HCT116 (cell line): ENCODE data around the gene FBXO31. TPM values are rescaled to one million over a fixed set of nuclear protein-coding genes. Genes with fewer than 3 reads are reported as not detected.
A peak's percentile ranks its signal among the peaks of the same experiment; 100 is the strongest.

ENCODE experiments used
- ATAC-seq: fragments of 200-7000 bp; cut with Tn5 transposase; 2 replicates; pipeline ENCODE4 v1.9.1; 2020; ENCODE audit warnings: mild to moderate bottlenecking, moderate library complexity
- BruUV-seq: library from RNA; stranded (reverse); fragments of 400-500 nt; replicated peaks from 2 replicates; lab custom pipeline; 2021; lab: Mats Ljungman, UMichigan
- CTCF ChIA-PET: fragments of 300-600 bp; sonication (Branson Sonifier 250); formaldehyde crosslinking; loops from one replicate; lab custom pipeline; 2021; ENCODE audit warnings: antibody characterized with exemption; lab: Charles Lee
- POLR2A ChIA-PET: fragments of 300-600, 350-600 bp; sonication (Branson Sonifier 250); formaldehyde crosslinking; loops from one replicate; lab custom pipeline; 2021; ENCODE audit warnings: antibody characterized with exemption; lab: Charles Lee
- RAD21 ChIA-PET, 2 experiments: fragments of 300-600 bp; sonication (Branson Sonifier 250); formaldehyde crosslinking; loops; one replicate each; lab custom pipeline; 2023; ENCODE audit warnings: low total read pairs in 2 of 2; ENCODE audit not compliant: uncharacterized antibody in 2 of 2, unreplicated experiment in 2 of 2, low non-redundant PET in 1 of 2; lab: Charles Lee
- DNase-seq: peaks from one replicate; pipeline ENCODE4 v3.0.0-alpha.2; 2010; ENCODE audit warnings: low read depth, low spot score
- H2AFZ ChIP-seq: fragments of 200-600 bp; shearing (Covaris generic), sonication (generic); 2 replicates; pipeline ENCODE4 v1.6.1; 2017; ENCODE audit warnings: low read depth, mixed run types, mixed read lengths, antibody characterized with exemption, low read length; ENCODE audit not compliant: poor library complexity, severe bottlenecking
- H3K27ac ChIP-seq: 2 replicates; pipeline ENCODE4 v1.5.1; 2012; ENCODE audit warnings: low read depth, low read length
- H3K27me3 ChIP-seq: fragments of 200-600 bp; sonication (generic); 2 replicates; pipeline ENCODE4 v1.6.1; 2016; ENCODE audit warnings: mixed run types, low read length, mixed read lengths; ENCODE audit not compliant: insufficient read depth
- H3K36me3 ChIP-seq, 2 experiments: fragments of 200-500 bp in 1 of 2; fragments of 200-600 bp in 1 of 2; sonication (Bioruptor generic) in 1 of 2; sonication (generic) in 1 of 2; 2 replicates each; pipeline versions ENCODE4 v1.5.1 to v1.6.1; 2014 to 2016; ENCODE audit warnings: low read length in 2 of 2, inconsistent platforms in 1 of 2, mixed read lengths in 1 of 2, mixed run types in 1 of 2; ENCODE audit not compliant: insufficient read depth in 2 of 2, control insufficient read depth in 1 of 2
- H3K4me1 ChIP-seq, 2 experiments: fragments of 200-600 bp in 1 of 2; sonication (generic) in 1 of 2; 2 replicates each; pipeline versions ENCODE4 v1.5.1 to v1.6.1; 2012 to 2017; ENCODE audit warnings: low read length in 2 of 2, inconsistent platforms in 1 of 2, mild to moderate bottlenecking in 1 of 2, mixed read lengths in 1 of 2, mixed run types in 1 of 2, moderate library complexity in 1 of 2; ENCODE audit not compliant: insufficient read depth in 2 of 2, control insufficient read depth in 1 of 2
- H3K4me2 ChIP-seq: fragments of 200-600 bp; sonication (generic); 2 replicates; pipeline ENCODE4 v1.6.1; 2017; ENCODE audit warnings: mixed run types, low read length, mixed read lengths
- H3K4me3 ChIP-seq, 2 experiments: fragments of 200-600 bp in 1 of 2; sonication (generic) in 1 of 2; replicated peaks in 1 of 2; 2 replicates each; pipeline ENCODE4 v1.5.1; 2011 to 2016; ENCODE audit warnings: low read length in 2 of 2, control low read depth in 1 of 2, low read depth in 1 of 2, mild to moderate bottlenecking in 1 of 2, mixed read lengths in 1 of 2, mixed run types in 1 of 2
- H3K79me2 ChIP-seq: fragments of 200-600 bp; sonication (generic); 2 replicates; pipeline ENCODE4 v1.6.1; 2017; ENCODE audit warnings: mild to moderate bottlenecking, mixed run types, low read length, moderate library complexity, mixed read lengths; ENCODE audit not compliant: insufficient read depth
- H3K9ac ChIP-seq: fragments of 200-600 bp; sonication (generic); 2 replicates; pipeline ENCODE4 v1.6.1; 2016; ENCODE audit warnings: low read length, mixed read lengths
- H3K9me2 ChIP-seq: fragments of 200-600 bp; sonication (generic), shearing (Covaris generic); 2 replicates; pipeline ENCODE4 v1.6.1; 2017; ENCODE audit warnings: mixed run types, mild to moderate bottlenecking, moderate library complexity; ENCODE audit not compliant: insufficient read depth
- H3K9me3 ChIP-seq, 2 experiments: fragments of 200-500 bp in 1 of 2; fragments of 200-600 bp in 1 of 2; sonication (Bioruptor generic) in 1 of 2; sonication (generic) in 1 of 2; 2 replicates each; pipeline ENCODE4 v1.6.1; 2014 to 2017; ENCODE audit warnings: low read length in 2 of 2, mixed read lengths in 2 of 2, inconsistent platforms in 1 of 2, low read depth in 1 of 2, mild to moderate bottlenecking in 1 of 2, mixed run types in 1 of 2, moderate library complexity in 1 of 2; ENCODE audit not compliant: control insufficient read depth in 1 of 2, insufficient read depth in 1 of 2
- H4K20me1 ChIP-seq: fragments of 200-600 bp; sonication (generic), shearing (Covaris generic); 2 replicates; pipeline ENCODE4 v1.6.1; 2017; ENCODE audit warnings: mixed run types, mild to moderate bottlenecking, moderate library complexity; ENCODE audit not compliant: insufficient read depth
- CEBPB ChIP-seq: IDR thresholded peaks from 2 replicates; pipeline ENCODE4 v1.6.1; 2012; ENCODE audit warnings: low read depth
- ELF1 ChIP-seq: IDR thresholded peaks from 2 replicates; pipeline ENCODE4 v1.6.1; 2012; ENCODE audit warnings: low read depth, borderline replicate concordance
- EZH2 ChIP-seq: fragments of 200-600 bp; sonication (generic); IDR thresholded peaks from 2 replicates; pipeline ENCODE4 v1.6.1; 2017; ENCODE audit warnings: antibody characterized with exemption, mixed run types
- EZH2phosphoT487 ChIP-seq: fragments of 200-600 bp; IDR thresholded peaks from 2 replicates; pipeline ENCODE4 v1.6.1; 2018; ENCODE audit warnings: antibody characterized with exemption, borderline replicate concordance
- JUND ChIP-seq: IDR thresholded peaks from 2 replicates; pipeline ENCODE4 v1.6.1; 2012
- POLR2AphosphoS5 ChIP-seq: IDR thresholded peaks from 2 replicates; pipeline ENCODE4 v1.6.1; 2011; ENCODE audit warnings: mild to moderate bottlenecking, low read depth, low read length, moderate library complexity
- RAD21 ChIP-seq: IDR thresholded peaks from 2 replicates; pipeline ENCODE4 v1.6.1; 2012; ENCODE audit warnings: low read depth, mild to moderate bottlenecking
- SIN3A ChIP-seq: IDR thresholded peaks from 2 replicates; pipeline ENCODE4 v1.6.1; 2012; ENCODE audit warnings: low read depth
- SP1 ChIP-seq: IDR thresholded peaks from 2 replicates; pipeline ENCODE4 v1.6.1; 2012; ENCODE audit warnings: low read depth
- SRF ChIP-seq: IDR thresholded peaks from 2 replicates; pipeline ENCODE4 v1.6.1; 2012; ENCODE audit warnings: low read depth
- TCF7L2 ChIP-seq: IDR thresholded peaks from 2 replicates; pipeline ENCODE4 v1.7.0; 2011; ENCODE audit warnings: borderline replicate concordance, inconsistent platforms; ENCODE audit not compliant: insufficient read depth, insufficient read length; ENCODE audit errors: extremely low read depth
- YY1 ChIP-seq: IDR thresholded peaks from 2 replicates; pipeline ENCODE4 v1.6.1; 2011; ENCODE audit warnings: low read length, low read depth, moderate library complexity, mild to moderate bottlenecking; ENCODE audit not compliant: insufficient replicate concordance; ENCODE audit errors: extremely low read depth
- ZNF274 ChIP-seq: fragments of 200-500 bp; sonication (Bioruptor generic); IDR thresholded peaks from 2 replicates; pipeline ENCODE4 v1.6.1; 2014; ENCODE audit warnings: mild to moderate bottlenecking, low read depth, low read length, inconsistent platforms
- intact Hi-C: fragments of 100-400 bp; cut with micrococcal nuclease; formaldehyde crosslinking; loops from 2 replicates; pipeline ENCODE4 v1.10.0; 2022
- total RNA-seq: library from RNA; stranded (reverse); gene quantifications from one replicate; pipeline ENCODE4 v1.2.1, GENCODE V29; 2021; ENCODE audit not compliant: unreplicated experiment
- TF ChIP-seq, protein P1 (sequence below): IDR thresholded peaks from 2 replicates; pipeline ENCODE4 v1.6.1; 2012
- TF ChIP-seq, protein P2 (sequence below): IDR thresholded peaks from 2 replicates; pipeline ENCODE4 v1.6.1; 2012; ENCODE audit warnings: low read depth
- TF ChIP-seq, protein P3 (sequence below), 3 experiments: fragments of 200-600 bp in 1 of 3; sonication (generic) in 1 of 3; IDR thresholded peaks in 2 of 3; conservative IDR thresholded peaks in 1 of 3; 2 replicates each; pipeline ENCODE4 v1.5.1; 2012 to 2017; ENCODE audit warnings: low read depth in 2 of 3, low read length in 2 of 3, antibody characterized with exemption in 1 of 3, borderline replicate concordance in 1 of 3, control low read depth in 1 of 3, mild to moderate bottlenecking in 1 of 3, mixed read lengths in 1 of 3, mixed run types in 1 of 3, moderate library complexity in 1 of 3; ENCODE audit not compliant: insufficient read depth in 1 of 3

Gene FBXO31
- total RNA-seq, 1 experiment from 2014 or later = 52.1 TPM

- TF ChIP-seq ZNF274 (no peak), YY1 (peak; percentile 78), EZH2 (no peak), POLR2AphosphoS5 (peak; percentile 52)
- TF ChIP-seq, protein P1, sequence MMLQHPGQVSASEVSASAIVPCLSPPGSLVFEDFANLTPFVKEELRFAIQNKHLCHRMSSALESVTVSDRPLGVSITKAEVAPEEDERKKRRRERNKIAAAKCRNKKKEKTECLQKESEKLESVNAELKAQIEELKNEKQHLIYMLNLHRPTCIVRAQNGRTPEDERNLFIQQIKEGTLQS = no peak
- TF ChIP-seq, protein P2, sequence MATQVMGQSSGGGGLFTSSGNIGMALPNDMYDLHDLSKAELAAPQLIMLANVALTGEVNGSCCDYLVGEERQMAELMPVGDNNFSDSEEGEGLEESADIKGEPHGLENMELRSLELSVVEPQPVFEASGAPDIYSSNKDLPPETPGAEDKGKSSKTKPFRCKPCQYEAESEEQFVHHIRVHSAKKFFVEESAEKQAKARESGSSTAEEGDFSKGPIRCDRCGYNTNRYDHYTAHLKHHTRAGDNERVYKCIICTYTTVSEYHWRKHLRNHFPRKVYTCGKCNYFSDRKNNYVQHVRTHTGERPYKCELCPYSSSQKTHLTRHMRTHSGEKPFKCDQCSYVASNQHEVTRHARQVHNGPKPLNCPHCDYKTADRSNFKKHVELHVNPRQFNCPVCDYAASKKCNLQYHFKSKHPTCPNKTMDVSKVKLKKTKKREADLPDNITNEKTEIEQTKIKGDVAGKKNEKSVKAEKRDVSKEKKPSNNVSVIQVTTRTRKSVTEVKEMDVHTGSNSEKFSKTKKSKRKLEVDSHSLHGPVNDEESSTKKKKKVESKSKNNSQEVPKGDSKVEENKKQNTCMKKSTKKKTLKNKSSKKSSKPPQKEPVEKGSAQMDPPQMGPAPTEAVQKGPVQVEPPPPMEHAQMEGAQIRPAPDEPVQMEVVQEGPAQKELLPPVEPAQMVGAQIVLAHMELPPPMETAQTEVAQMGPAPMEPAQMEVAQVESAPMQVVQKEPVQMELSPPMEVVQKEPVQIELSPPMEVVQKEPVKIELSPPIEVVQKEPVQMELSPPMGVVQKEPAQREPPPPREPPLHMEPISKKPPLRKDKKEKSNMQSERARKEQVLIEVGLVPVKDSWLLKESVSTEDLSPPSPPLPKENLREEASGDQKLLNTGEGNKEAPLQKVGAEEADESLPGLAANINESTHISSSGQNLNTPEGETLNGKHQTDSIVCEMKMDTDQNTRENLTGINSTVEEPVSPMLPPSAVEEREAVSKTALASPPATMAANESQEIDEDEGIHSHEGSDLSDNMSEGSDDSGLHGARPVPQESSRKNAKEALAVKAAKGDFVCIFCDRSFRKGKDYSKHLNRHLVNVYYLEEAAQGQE = no peak
- TF ChIP-seq, protein P3, sequence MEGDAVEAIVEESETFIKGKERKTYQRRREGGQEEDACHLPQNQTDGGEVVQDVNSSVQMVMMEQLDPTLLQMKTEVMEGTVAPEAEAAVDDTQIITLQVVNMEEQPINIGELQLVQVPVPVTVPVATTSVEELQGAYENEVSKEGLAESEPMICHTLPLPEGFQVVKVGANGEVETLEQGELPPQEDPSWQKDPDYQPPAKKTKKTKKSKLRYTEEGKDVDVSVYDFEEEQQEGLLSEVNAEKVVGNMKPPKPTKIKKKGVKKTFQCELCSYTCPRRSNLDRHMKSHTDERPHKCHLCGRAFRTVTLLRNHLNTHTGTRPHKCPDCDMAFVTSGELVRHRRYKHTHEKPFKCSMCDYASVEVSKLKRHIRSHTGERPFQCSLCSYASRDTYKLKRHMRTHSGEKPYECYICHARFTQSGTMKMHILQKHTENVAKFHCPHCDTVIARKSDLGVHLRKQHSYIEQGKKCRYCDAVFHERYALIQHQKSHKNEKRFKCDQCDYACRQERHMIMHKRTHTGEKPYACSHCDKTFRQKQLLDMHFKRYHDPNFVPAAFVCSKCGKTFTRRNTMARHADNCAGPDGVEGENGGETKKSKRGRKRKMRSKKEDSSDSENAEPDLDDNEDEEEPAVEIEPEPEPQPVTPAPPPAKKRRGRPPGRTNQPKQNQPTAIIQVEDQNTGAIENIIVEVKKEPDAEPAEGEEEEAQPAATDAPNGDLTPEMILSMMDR (IDR thresholded peaks at IDR 0.05 in 2 of 3, conservative IDR thresholded peaks at IDR 0.05 in 1 of 3; ENCODE audit: borderline replicate concordance in 1 of 3, insufficient read depth in 1 of 3, low read depth in 2 of 3, low read length in 2 of 3) = no peak
Measured at GRCh38 chr16:87295259-87295658, 88.3 kb downstream of the FBXO31 start (continued).

GRCh38 chr16:87293990-87294389 is 89.6 kb downstream of the FBXO31 start:
- Histone ChIP-seq H3K4me1 (peaks cover 4 to 10% of the 10 kb centered on the region in 2 experiments; a peak in 3 of 4 replicates), H3K36me3 (no peaks in the 10 kb centered on the region), H3K27ac (no peak overlapping the region), H3K79me2 (no peaks in the 10 kb centered on the region), H3K27me3 (no peaks in the 10 kb centered on the region), H3K4me3 (no peak overlapping the region), H2AFZ (no peak overlapping the region), H3K4me2 (no peak overlapping the region), H3K9me3 (peaks cover 0 to 5% of the 10 kb centered on the region in 2 experiments; a peak in 1 of 4 replicates), H3K9me2 (no peaks in the 10 kb centered on the region), H3K9ac (no peak overlapping the region), H4K20me1 (no peaks in the 10 kb centered on the region)
- intact Hi-C loops = no loop called here
- no peak for DNase-seq
- ChIA-PET RAD21 (no interaction called here), CTCF (interaction anchor here (1.2 kb wide), 1 partner anchor 30 kb away, joined by 3 read pairs; no protein-coding TSS in a partner anchor), POLR2A (no interaction called here)
- no TSS peak for BruUV-seq
- ATAC-seq = no peak
- TF ChIP-seq SP1 (no peak), EZH2phosphoT487 (no peak), JUND (no peak), RAD21 (no peak), ELF1 (no peak), SRF (no peak), YY1 (no peak), CEBPB (no peak), ZNF274 (no peak), POLR2AphosphoS5 (no peak), TCF7L2 (no peak), SIN3A (no peak)
- TF ChIP-seq, protein P3 (IDR thresholded peaks at IDR 0.05 in 2 of 3, conservative IDR thresholded peaks at IDR 0.05 in 1 of 3; ENCODE audit: borderline replicate concordance in 1 of 3, insufficient read depth in 1 of 3, low read depth in 2 of 3, low read length in 2 of 3) = no peak
